Heart right ventricle (tissue), 16 donors: ENCODE results near the gene CHTF18. TPM values are rescaled to one million over a fixed set of nuclear protein-coding genes. Genes with fewer than 3 reads are reported as not detected.

ENCODE experiments used
- ATAC-seq, 8 donors: fragments of 200-7000 bp; cut with Tn5 transposase; one replicate each; pipeline ENCODE4 v1.9.1; 2020; ENCODE audit warnings: mild to moderate bottlenecking in 8 of 8, moderate library complexity in 8 of 8, moderate number of reproducible peaks in 1 of 8
- DNase-seq, 2 donors: peaks; one replicate each; pipeline ENCODE4 v3.0.0-alpha.2; 2020
- H3K27ac ChIP-seq, 10 donors: fragments of 200-600 bp; sonication (generic) in 2 of 10; one replicate each; pipeline versions ENCODE4 v1.5.0 to v1.8.0; 2020 to 2022; ENCODE audit warnings: mild to moderate bottlenecking in 3 of 10
- H3K27me3 ChIP-seq, 7 donors: fragments of 200-600 bp; one replicate each; pipeline ENCODE4 v1.8.0; 2021 to 2022; ENCODE audit warnings: mild to moderate bottlenecking in 2 of 7
- H3K36me3 ChIP-seq, 9 donors: fragments of 200-600 bp; sonication (generic) in 1 of 9; one replicate each; pipeline versions ENCODE4 v1.5.0 to v1.8.0; 2020 to 2022; ENCODE audit warnings: mild to moderate bottlenecking in 2 of 9
- H3K4me1 ChIP-seq, 9 donors: fragments of 200-600 bp; sonication (generic) in 1 of 9; one replicate each; pipeline versions ENCODE4 v1.5.0 to v1.8.0; 2020 to 2022; ENCODE audit warnings: mild to moderate bottlenecking in 4 of 9
- H3K4me3 ChIP-seq, 10 donors: fragments of 200-600 bp; sonication (generic) in 2 of 10; one replicate each; pipeline versions ENCODE4 v1.5.0 to v1.8.0; 2020 to 2022; ENCODE audit warnings: mild to moderate bottlenecking in 7 of 10, moderate library complexity in 2 of 10
- H3K9me3 ChIP-seq, 11 donors: fragments of 200-600 bp in 10 of 11; sonication (generic) in 2 of 11; one replicate each; pipeline versions ENCODE4 v1.5.0 to v1.8.0; 2013 to 2022; ENCODE audit warnings: mild to moderate bottlenecking in 2 of 11, control low read depth in 1 of 11, moderate library complexity in 1 of 11
- CTCF ChIP-seq, 9 donors: fragments of 200-600 bp; sonication (generic) in 2 of 9; IDR thresholded peaks; one replicate each; pipeline versions ENCODE4 v1.5.0 to v1.8.0; 2021 to 2022; ENCODE audit warnings: antibody characterized with exemption in 9 of 9, mild to moderate bottlenecking in 5 of 9, moderate library complexity in 1 of 9
- WGBS, 2 donors: extraction: QIAGEN DNeasy Blood & Tissue Kit; methylation state at CpG; one replicate each; pipeline ENCODE4 v1.1.7; 2013; ENCODE audit warnings: inconsistent platforms in 1 of 2; 5-methylcytosine and 5-hydroxymethylcytosine counted together
- intact Hi-C, 10 donors: fragments of 100-400 bp; cut with DNase I; formaldehyde crosslinking; loops; one replicate each; pipeline versions ENCODE4 v1.11.1 to v1.14.2; 2022
- polyA plus RNA-seq, 2 donors: library from polyadenylated mRNA; stranded (reverse); fragments of 200-250 nt; gene quantifications; one replicate each; pipeline ENCODE4 v1.2.3, GENCODE V29; 2013
- total RNA-seq, 10 donors: library from RNA; stranded (reverse); fragmentation: NEBNext Ultra II Directional in 3 of 10; extraction: Animal tissue kit (Norgen Biotek cat#: 25700) in 3 of 10; gene quantifications; one replicate each; pipeline versions ENCODE4 v1.2.1 to v1.2.4, GENCODE V29; 2021 to 2023
- donor health status: Arrhythmogenic right ventricular cardiomyopathy.
- donor health status: ischemic (EF 13 %, LVEDD 7.1; RV severe dilation, severe dysfunction).
- donor health status: healthy with polysubstance abuse.
- donor health status: DM: no; HTN: yes; CAD: no.
- donor health status: DM: no; HTN: no; CAD: no.
- donor health status: ischemic (EF 25% LVEDD 6.9; RV normal size, moderate dysfunction).
- donor health status: ischemic (EF 25% LVEDD 5.7; RV mildly dilated, moderate dysfunction).
- donor health status: healthy.
- donor health status: DM: yes; HTN: yes; CAD: no.
- donor health status: Ischemic cardiomyopathy.
- donor health status: ischemic (EF 35%, LVEDD 5.7; RV mildly dilated, moderate dysfunction).
- donor health status: nonischemic (EF 11% LVEDD 7.7; RV severe dilation, severe dysfunction).
- donor health status: DM: yes; HTN: yes; CAD: no.
- donor health status: PGD.
- donor health status: ischemic (EF 29% LVEDD 5.4; RV normal size, mild dysfunction).
- donor health status: nonischemic (EF 23%, LVEDD 6.1; RV moderate dilation, normal function).

CHTF18 gene
- total and polyA plus RNA-seq, 12 donors, result 2.8 to 8.2 (median 5.8) TPM

GRCh38 chr16:820748-821147, 32.3 kb downstream of the CHTF18 start:
- Histone ChIP-seq H3K4me1 (no peaks in the 10 kb centered on the region), H3K9me3 (no peaks in the 10 kb centered on the region), H3K36me3 (no peaks in the 10 kb centered on the region), H3K27me3 (peaks cover 4 to 95% (median 72%) of the 10 kb centered on the region in 7 donors), H3K27ac (no peak overlapping the region), H3K4me3 (no peak overlapping the region)
- DNase-seq (no peak), ATAC-seq (no peak)
- TF ChIP-seq CTCF (IDR thresholded peaks at IDR 0.05), result no peak
- intact Hi-C loops, result no loop called here
- 81 to 87% methylated on average over 12 of the region's 12 CpGs for WGBS, 2 donors

GRCh38 chr16:821751-822150, 33.3 kb downstream of the CHTF18 start:
- Histone ChIP-seq H3K9me3 (no peaks in the 10 kb centered on the region), H3K27me3 (peaks cover 4 to 85% (median 62%) of the 10 kb centered on the region in 7 donors), H3K36me3 (no peaks in the 10 kb centered on the region), H3K27ac (no peak overlapping the region), H3K4me3 (no peak overlapping the region), H3K4me1 (no peaks in the 10 kb centered on the region)
- no peak for ATAC-seq
- no peak for DNase-seq
- 56 to 67% methylated on average over 13 of the region's 13 CpGs for WGBS, 2 donors
- intact Hi-C loops, result no loop called here
- TF ChIP-seq CTCF (IDR thresholded peaks at IDR 0.05), result no peak

GRCh38 chr16:822174-822908, 33.9 kb downstream of the CHTF18 start:
- Histone ChIP-seq H3K4me3 (no peak overlapping the region), H3K27ac (no peak overlapping the region), H3K36me3 (no peaks in the 10 kb centered on the region), H3K9me3 (no peaks in the 10 kb centered on the region), H3K4me1 (no peaks in the 10 kb centered on the region), H3K27me3 (peaks cover 4 to 79% (median 56%) of the 10 kb centered on the region in 7 donors)
- no peak for TF ChIP-seq CTCF (IDR thresholded peaks at IDR 0.05)
- ATAC-seq, result no peak
- DNase-seq, result no peak
- WGBS, 2 donors, result 85 to 87% methylated on average over 21 of the region's 21 CpGs
- intact Hi-C loops, result no loop called here

- Histone ChIP-seq H3K27me3 (peaks cover 4 to 79% (median 50%) of the 10 kb centered on the region in 7 donors), H3K4me1 (no peaks in the 10 kb centered on the region), H3K9me3 (no peaks in the 10 kb centered on the region), H3K4me3 (no peak overlapping the region), H3K36me3 (no peaks in the 10 kb centered on the region), H3K27ac (no peak overlapping the region)
- TF ChIP-seq CTCF (IDR thresholded peaks at IDR 0.05), result no peak
- no peak for ATAC-seq
- intact Hi-C loops, result no loop called here
- 85 to 87% methylated on average over 9 of the region's 9 CpGs for WGBS, 2 donors
- no peak for DNase-seq
Measured at GRCh38 chr16:822909-823297, 34.5 kb downstream of the CHTF18 start.
